Measurements from ENCODE around the gene GLT6D1. TPM values are rescaled to one million over a fixed set of nuclear protein-coding genes. Genes with fewer than 3 reads are reported as not detected.

The GLT6D1 gene
- polyA plus RNA-seq, 6 donors from 2014 or later, result not detected

- ATAC-seq (ENCODE audit: low read depth in 2 of 2) (no peak), DNase-seq (no peak)
- Mint-ChIP-seq H3K27me3 (peaks cover 24 to 41% (median 37%) of the 10 kb centered on the region in 3 donors), H3K9me3 (peaks cover 2 to 28% (median 10%) of the 10 kb centered on the region in 7 donors), H3K4me3 (no peak overlapping the region), H3K4me1 (no peaks in the 10 kb centered on the region), H3K36me3 (peaks cover 2 to 7% of the 10 kb centered on the region in 2 donors), H3K27ac (no peak overlapping the region)
Measured at GRCh38 chr9:135632841-135633240, 6.5 kb downstream of the GLT6D1 start.

DNA sequence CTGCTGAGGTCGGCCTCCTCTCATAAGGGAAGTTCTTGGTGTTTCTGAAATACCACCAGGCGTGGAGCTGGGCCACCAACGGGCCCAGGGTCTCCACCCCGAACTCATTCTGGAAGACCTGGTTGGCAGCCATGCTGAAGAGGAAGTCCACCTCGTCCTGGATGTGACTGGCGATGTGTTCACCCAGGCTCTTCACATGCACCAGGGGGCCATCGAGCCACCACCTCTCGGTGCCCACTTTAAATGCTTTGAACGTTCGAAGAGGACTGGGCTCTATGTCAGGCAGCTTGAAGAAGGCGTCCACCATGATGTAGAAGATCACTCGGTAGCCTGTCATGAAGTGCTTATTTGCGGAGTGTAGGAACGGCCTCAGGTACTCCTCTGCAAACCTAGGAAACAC, 15.1 kb downstream of the GLT6D1 start:
- no peak for DNase-seq
- Mint-ChIP-seq H3K9me3 (peaks cover 5 to 30% (median 21%) of the 10 kb centered on the region in 7 donors), H3K4me3 (no peak overlapping the region), H3K4me1 (no peaks in the 10 kb centered on the region), H3K27ac (no peak overlapping the region), H3K27me3 (peaks cover 5 to 15% (median 8%) of the 10 kb centered on the region in 3 donors), H3K36me3 (peaks cover 0 to 14% of the 10 kb centered on the region in 2 donors)
- ATAC-seq (ENCODE audit: low read depth in 2 of 2), result no peak

GRCh38 chr9:135622415-135623020, 16.8 kb downstream of the GLT6D1 start:
- no peaks in the 10 kb centered on the region for H3K4me1 Mint-ChIP-seq
- H3K4me3 Mint-ChIP-seq, result no peak overlapping the region
- peaks cover 0 to 7% of the 10 kb centered on the region in 2 donors for H3K36me3 Mint-ChIP-seq
- peaks cover 5 to 12% (median 9%) of the 10 kb centered on the region in 7 donors for H3K9me3 Mint-ChIP-seq
- H3K27ac Mint-ChIP-seq, result no peak overlapping the region
- no peak for ATAC-seq (ENCODE audit: low read depth in 2 of 2)
- peaks cover 5 to 20% (median 8%) of the 10 kb centered on the region in 3 donors for H3K27me3 Mint-ChIP-seq
- no peak for DNase-seq

GRCh38 chr9:135620558-135620957, 18.8 kb downstream of the GLT6D1 start:
- no peaks in the 10 kb centered on the region for H3K9me3 Mint-ChIP-seq
- DNase-seq, result no peak
- peaks cover 0 to 15% (median 4%) of the 10 kb centered on the region in 3 donors for H3K27me3 Mint-ChIP-seq
- no peak overlapping the region for H3K27ac Mint-ChIP-seq
- no peak overlapping the region for H3K4me3 Mint-ChIP-seq
- ATAC-seq (ENCODE audit: low read depth in 2 of 2), result no peak
- no peaks in the 10 kb centered on the region for H3K36me3 Mint-ChIP-seq
- no peaks in the 10 kb centered on the region for H3K4me1 Mint-ChIP-seq

DNA sequence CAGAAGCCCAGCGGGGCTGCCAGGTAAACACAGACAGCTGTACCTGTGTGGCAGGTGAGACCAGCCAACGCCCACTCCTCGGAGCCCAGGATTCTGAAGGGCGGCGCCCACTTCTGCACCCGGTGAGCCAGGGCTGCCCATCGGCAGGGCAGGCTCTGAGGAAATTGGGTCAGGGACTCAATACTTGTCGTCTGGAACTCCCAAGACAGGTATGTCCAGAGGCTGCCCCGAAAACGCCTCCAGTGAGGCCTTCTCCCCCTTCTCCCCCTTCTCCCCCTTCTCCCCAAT, 19.8 kb downstream of the GLT6D1 start:
- H3K4me1 Mint-ChIP-seq, result no peaks in the 10 kb centered on the region
- H3K9me3 Mint-ChIP-seq, result no peaks in the 10 kb centered on the region
- H3K27ac Mint-ChIP-seq, result no peak overlapping the region
- peaks cover 0 to 18% (median 0%) of the 10 kb centered on the region in 3 donors for H3K27me3 Mint-ChIP-seq
- no peaks in the 10 kb centered on the region for H3K36me3 Mint-ChIP-seq
- H3K4me3 Mint-ChIP-seq, result no peak overlapping the region
- no peak for DNase-seq
- no peak for ATAC-seq (ENCODE audit: low read depth in 2 of 2)

DNA sequence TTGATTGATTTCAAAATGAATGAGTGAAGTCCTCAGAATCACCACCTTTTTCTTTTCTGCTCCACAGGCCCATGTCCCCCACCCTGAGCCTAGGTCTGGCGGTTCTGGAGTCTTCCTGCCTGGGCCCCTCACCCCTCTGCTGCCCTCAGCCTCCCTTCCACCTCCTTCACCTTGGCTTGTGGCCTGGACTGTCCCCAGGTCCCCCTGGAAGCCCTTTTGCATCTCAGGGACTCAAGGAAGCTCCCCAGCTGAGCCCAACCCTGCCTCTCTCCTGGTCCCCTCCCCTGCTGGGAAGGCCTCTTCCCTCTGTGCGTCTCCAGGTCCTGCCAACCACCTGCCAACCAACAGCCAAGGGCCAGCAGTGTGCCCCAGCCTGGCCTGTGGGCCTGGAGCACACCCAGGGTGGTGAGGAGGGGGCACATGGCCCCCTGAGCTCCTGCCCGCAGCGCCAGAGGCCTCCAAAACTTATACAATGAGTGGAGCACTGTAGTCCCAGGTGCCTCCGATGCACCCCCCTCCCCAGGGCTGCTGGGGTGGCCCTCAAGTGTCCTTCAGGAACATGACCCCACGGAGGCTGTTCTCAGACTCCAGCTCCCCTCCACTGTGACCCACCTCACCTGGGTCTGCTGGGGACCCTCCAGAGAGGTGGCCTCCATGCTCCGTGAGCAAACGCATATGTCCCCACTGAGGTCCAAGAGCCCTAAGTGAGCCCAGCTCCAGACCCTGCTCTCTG, 20.3 kb downstream of the GLT6D1 start:
- Mint-ChIP-seq H3K27ac (no peak overlapping the region), H3K4me3 (no peak overlapping the region), H3K9me3 (no peaks in the 10 kb centered on the region), H3K4me1 (no peaks in the 10 kb centered on the region), H3K27me3 (peaks cover 0 to 18% (median 0%) of the 10 kb centered on the region in 3 donors), H3K36me3 (no peaks in the 10 kb centered on the region)
- DNase-seq (no peak), ATAC-seq (ENCODE audit: low read depth in 2 of 2) (no peak)

- H3K4me3 Mint-ChIP-seq, result no peak overlapping the region
- H3K27ac Mint-ChIP-seq, result no peak overlapping the region
- peaks cover 0 to 18% (median 0%) of the 10 kb centered on the region in 3 donors for H3K27me3 Mint-ChIP-seq
- no peaks in the 10 kb centered on the region for H3K36me3 Mint-ChIP-seq
- ATAC-seq (ENCODE audit: low read depth in 2 of 2) (no peak), DNase-seq (no peak)
- H3K9me3 Mint-ChIP-seq, result no peaks in the 10 kb centered on the region
- H3K4me1 Mint-ChIP-seq, result no peaks in the 10 kb centered on the region
Measured at GRCh38 chr9:135617991-135618411, 21.3 kb downstream of the GLT6D1 start.

DNA sequence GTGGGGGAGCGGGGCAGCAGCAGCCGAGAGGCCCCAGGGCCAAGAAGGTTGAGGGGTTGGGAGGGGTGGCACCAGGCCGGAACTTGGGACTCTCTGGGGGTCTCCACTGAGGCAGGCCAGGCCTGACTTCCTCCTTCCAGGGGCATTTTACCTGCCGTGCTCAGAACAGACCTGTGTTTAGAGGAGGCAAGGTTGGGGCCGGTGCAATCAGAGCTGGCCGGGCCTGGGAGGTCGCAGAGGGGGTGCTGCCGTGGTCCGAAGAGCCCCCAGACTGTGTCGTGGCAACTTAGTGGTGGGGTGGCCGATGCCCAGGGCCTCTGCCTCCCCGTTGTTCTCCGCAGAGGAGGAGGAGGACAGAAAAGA, 21.8 kb downstream of the GLT6D1 start:
- Mint-ChIP-seq H3K27me3 (peaks cover 0 to 18% (median 0%) of the 10 kb centered on the region in 3 donors), H3K9me3 (no peaks in the 10 kb centered on the region), H3K36me3 (no peaks in the 10 kb centered on the region), H3K4me1 (no peaks in the 10 kb centered on the region), H3K4me3 (no peak overlapping the region), H3K27ac (no peak overlapping the region)
- no peak for DNase-seq
- ATAC-seq (ENCODE audit: low read depth in 2 of 2), result no peak

- Mint-ChIP-seq H3K27me3 (peaks cover 0 to 18% (median 6%) of the 10 kb centered on the region in 3 donors), H3K4me1 (no peaks in the 10 kb centered on the region), H3K36me3 (no peaks in the 10 kb centered on the region), H3K4me3 (no peak overlapping the region), H3K27ac (no peak overlapping the region), H3K9me3 (peaks cover 0 to 3% (median 0%) of the 10 kb centered on the region in 7 donors)
- DNase-seq (no peak), ATAC-seq (ENCODE audit: low read depth in 2 of 2) (no peak)
Measured at GRCh38 chr9:135616619-135617537, 22.5 kb downstream of the GLT6D1 start.

DNA sequence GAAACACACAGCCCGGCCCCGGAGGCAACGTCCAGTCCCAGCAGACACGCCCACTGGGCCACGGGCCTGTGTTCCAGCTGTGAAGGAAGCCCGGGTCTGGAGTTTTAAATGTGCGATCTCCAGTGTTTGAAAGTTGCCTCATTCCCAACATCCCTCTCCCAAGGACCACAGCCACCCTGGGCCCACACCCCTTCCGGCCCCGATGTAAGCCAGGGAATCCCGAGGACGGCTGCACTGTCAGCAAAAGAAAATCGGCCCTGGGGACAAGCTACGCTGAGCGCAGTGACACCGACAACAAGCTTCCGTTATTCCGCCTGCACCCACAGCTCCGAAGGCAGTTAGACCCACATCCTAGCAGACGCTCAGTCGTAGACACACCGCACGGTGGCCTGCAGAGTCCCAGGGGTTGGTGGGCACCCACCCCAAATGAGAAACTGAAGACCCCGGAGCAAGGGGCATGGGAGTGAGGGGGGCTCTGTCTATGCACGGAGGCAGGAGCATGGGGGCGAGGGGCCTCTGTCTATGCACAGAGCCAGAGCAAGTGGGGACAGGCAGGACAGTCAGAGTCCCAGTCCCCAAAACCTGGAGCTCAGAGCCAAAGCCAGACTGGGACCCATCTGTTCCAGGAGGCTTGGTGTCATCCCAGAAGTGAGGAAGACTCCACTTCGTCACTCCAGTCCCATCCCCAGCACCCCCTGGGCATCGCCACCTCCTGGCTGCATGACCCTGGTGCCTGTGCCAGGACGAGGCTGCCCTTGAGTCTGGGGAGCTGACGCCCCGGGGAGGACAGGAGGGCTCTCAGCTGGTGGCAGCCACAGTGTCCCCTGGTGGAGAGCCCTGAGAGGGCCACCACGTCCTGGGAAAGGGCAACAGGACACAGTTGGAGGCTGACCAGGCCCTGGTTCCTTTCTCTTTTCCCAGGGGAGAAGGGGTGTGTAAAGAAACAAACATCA, 23.4 kb downstream of the GLT6D1 start:
- Mint-ChIP-seq H3K4me1 (no peaks in the 10 kb centered on the region), H3K9me3 (peaks cover 0 to 5% (median 0%) of the 10 kb centered on the region in 7 donors), H3K27me3 (peaks cover 0 to 18% (median 10%) of the 10 kb centered on the region in 3 donors), H3K4me3 (no peak overlapping the region), H3K27ac (no peak overlapping the region), H3K36me3 (no peaks in the 10 kb centered on the region)
- DNase-seq (no peak), ATAC-seq (ENCODE audit: low read depth in 2 of 2) (no peak)

- peaks cover 0 to 19% (median 16%) of the 10 kb centered on the region in 3 donors for H3K27me3 Mint-ChIP-seq
- H3K4me1 Mint-ChIP-seq, result no peaks in the 10 kb centered on the region
- no peak overlapping the region for H3K4me3 Mint-ChIP-seq
- H3K36me3 Mint-ChIP-seq, result no peaks in the 10 kb centered on the region
- H3K9me3 Mint-ChIP-seq, result peaks cover 0 to 7% (median 1%) of the 10 kb centered on the region in 7 donors
- ATAC-seq (ENCODE audit: low read depth in 2 of 2) (no peak), DNase-seq (no peak)
- no peak overlapping the region for H3K27ac Mint-ChIP-seq
Measured at GRCh38 chr9:135614821-135615665, 24.3 kb downstream of the GLT6D1 start.

All from naive B cell (primary cell).